Calu3 (cell line): Measurements from ENCODE around the gene CNTNAP2. TPM values are rescaled to one million over a fixed set of nuclear protein-coding genes. Genes with fewer than 3 reads are reported as not detected.

Experiments used
- BruUV-seq: library from RNA; stranded (reverse); fragments of 400-500 nt; replicated peaks from 2 replicates; lab custom pipeline; 2021; lab: Mats Ljungman, UMichigan
- CTCF ChIA-PET: fragments of 300-600 bp; sonication (Branson Sonifier 250); formaldehyde crosslinking; loops from one replicate; lab custom pipeline; 2022; ENCODE audit warnings: antibody characterized with exemption; lab: Charles Lee
- DNase-seq: peaks from one replicate; pipeline ENCODE4 v3.0.0; 2022
- H3K27ac Mint-ChIP-seq: one replicate; pipeline ENCODE4 v1.8.0; 2022; ENCODE audit warnings: mixed read lengths; ENCODE audit not compliant: unreplicated experiment
- H3K27me3 Mint-ChIP-seq: one replicate; pipeline ENCODE4 v1.8.0; 2022; ENCODE audit warnings: mixed read lengths; ENCODE audit not compliant: unreplicated experiment
- H3K36me3 Mint-ChIP-seq: one replicate; pipeline ENCODE4 v1.8.0; 2022; ENCODE audit warnings: mild to moderate bottlenecking, moderate library complexity, mixed read lengths; ENCODE audit not compliant: insufficient read depth, unreplicated experiment
- H3K4me1 Mint-ChIP-seq: one replicate; pipeline ENCODE4 v1.8.0; 2022; ENCODE audit warnings: mild to moderate bottlenecking, low read depth, mixed read lengths; ENCODE audit not compliant: unreplicated experiment
- H3K4me3 Mint-ChIP-seq: one replicate; pipeline ENCODE4 v1.8.0; 2022; ENCODE audit warnings: mild to moderate bottlenecking, low read depth, moderate library complexity, mixed read lengths; ENCODE audit not compliant: unreplicated experiment
- H3K9me3 Mint-ChIP-seq: one replicate; pipeline ENCODE4 v1.8.0; 2022; ENCODE audit warnings: low read depth, mixed read lengths; ENCODE audit not compliant: unreplicated experiment
- CTCF ChIP-seq: fragments of 200-600 bp; IDR thresholded peaks from one replicate; pipeline ENCODE4 v1.8.0; 2022; ENCODE audit warnings: antibody characterized with exemption; ENCODE audit not compliant: unreplicated experiment
- intact Hi-C: fragments of 100-400 bp; cut with micrococcal nuclease; formaldehyde crosslinking; loops from one replicate; pipeline ENCODE4 v1.10.0; 2022; ENCODE audit not compliant: unreplicated experiment
- total RNA-seq: library from RNA; stranded (reverse); gene quantifications from 2 replicates; pipeline ENCODE4 v1.2.3, GENCODE V29; 2022

The CNTNAP2 gene
- total RNA-seq, 1 experiment from 2014 or later: 1.1 TPM

GRCh38 chr7:148155000-148155399 is 2038.4 kb downstream of the CNTNAP2 start:
- no peaks in the 10 kb centered on the region for H3K27me3 Mint-ChIP-seq
- no TSS peak for BruUV-seq
- DNase-seq: no peak
- peaks cover 18% of the 10 kb centered on the region for H3K9me3 Mint-ChIP-seq
- H3K4me1 Mint-ChIP-seq: no peaks in the 10 kb centered on the region
- no peaks in the 10 kb centered on the region for H3K36me3 Mint-ChIP-seq
- no peak overlapping the region for H3K27ac Mint-ChIP-seq
- intact Hi-C loops: no loop called here
- no peak overlapping the region for H3K4me3 Mint-ChIP-seq
- CTCF ChIA-PET: no interaction called here
- no peak for TF ChIP-seq CTCF

DNA sequence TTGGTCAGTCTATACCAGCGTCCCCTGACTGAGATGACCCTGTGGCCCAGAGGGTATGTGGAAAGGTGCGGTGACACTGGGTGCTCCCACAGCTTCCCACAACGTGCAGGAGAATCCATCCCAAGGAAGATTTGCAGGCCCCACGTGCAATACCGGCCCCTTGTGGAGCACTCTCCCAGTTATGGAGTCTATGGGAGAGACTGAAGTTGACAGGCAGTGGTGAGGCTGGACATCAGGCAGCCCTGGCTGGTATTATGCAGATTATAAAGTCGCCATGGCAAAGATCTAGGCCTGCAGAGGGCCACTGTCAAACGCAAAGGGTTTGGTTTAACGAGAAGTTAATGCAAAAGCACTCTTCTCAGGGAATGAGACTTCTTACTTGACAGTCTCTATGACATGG is 2039.2 kb downstream of the CNTNAP2 start:
- Mint-ChIP-seq H3K4me3 (no peak overlapping the region), H3K27ac (no peak overlapping the region), H3K4me1 (no peaks in the 10 kb centered on the region), H3K36me3 (no peaks in the 10 kb centered on the region), H3K27me3 (no peaks in the 10 kb centered on the region), H3K9me3 (peaks cover 17% of the 10 kb centered on the region)
- DNase-seq: no peak
- no peak for TF ChIP-seq CTCF
- intact Hi-C loops: no loop called here
- BruUV-seq: no TSS peak
- CTCF ChIA-PET: no interaction called here

- CTCF ChIA-PET: no interaction called here
- H3K4me1 Mint-ChIP-seq: no peaks in the 10 kb centered on the region
- DNase-seq: no peak
- H3K4me3 Mint-ChIP-seq: no peak overlapping the region
- BruUV-seq: no TSS peak
- no peak for TF ChIP-seq CTCF
- H3K27me3 Mint-ChIP-seq: no peaks in the 10 kb centered on the region
- intact Hi-C loops: no loop called here
- H3K27ac Mint-ChIP-seq: no peak overlapping the region
- no peaks in the 10 kb centered on the region for H3K36me3 Mint-ChIP-seq
- H3K9me3 Mint-ChIP-seq: peaks cover 19% of the 10 kb centered on the region
These were observed 2039.6 kb downstream of the CNTNAP2 start for GRCh38 chr7:148156233-148156632.

DNA sequence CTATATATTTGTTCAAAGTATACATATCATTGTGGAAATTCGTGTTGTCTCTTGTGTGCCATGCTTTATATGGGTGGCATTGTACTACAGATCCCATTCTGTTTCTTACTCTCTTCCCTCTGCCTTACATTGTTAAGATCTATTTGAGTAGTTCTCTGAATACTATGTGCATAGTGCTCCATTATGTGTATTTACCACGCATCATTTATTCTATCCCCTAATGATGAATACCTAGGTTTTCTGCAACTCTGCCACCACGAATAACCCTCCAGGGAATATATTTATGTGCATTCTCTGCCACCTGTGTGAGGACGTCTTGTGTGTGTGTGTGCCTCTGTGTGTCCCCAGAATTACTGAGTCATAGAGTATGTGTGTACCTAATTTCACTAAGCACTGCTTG is 2042.7 kb downstream of the CNTNAP2 start:
- no peak for DNase-seq
- no peak overlapping the region for H3K4me3 Mint-ChIP-seq
- no peak overlapping the region for H3K27ac Mint-ChIP-seq
- H3K27me3 Mint-ChIP-seq: no peaks in the 10 kb centered on the region
- intact Hi-C loops: no loop called here
- no peaks in the 10 kb centered on the region for H3K4me1 Mint-ChIP-seq
- BruUV-seq: no TSS peak
- no peaks in the 10 kb centered on the region for H3K36me3 Mint-ChIP-seq
- TF ChIP-seq CTCF: no peak
- CTCF ChIA-PET: no interaction called here
- peaks cover 15% of the 10 kb centered on the region for H3K9me3 Mint-ChIP-seq
